GM12878 (cell line): Measurements from ENCODE around the gene IFITM5.

Source experiments
- CTCF ChIP-seq, 3 experiments: IDR thresholded peaks in 2 of 3; conservative IDR thresholded peaks in 1 of 3; 2 replicates each; pipeline ENCODE4 v1.5.1; 2011; ENCODE audit warnings: low read depth in 3 of 3, low read length in 3 of 3, mild to moderate bottlenecking in 3 of 3, control low read depth in 2 of 3, moderate library complexity in 2 of 3, inconsistent platforms in 1 of 3, mixed read lengths in 1 of 3; ENCODE audit not compliant: control insufficient read depth in 2 of 3, insufficient read depth in 1 of 3; ENCODE audit errors: extremely low read depth in 1 of 3
- ESRRA ChIP-seq: IDR thresholded peaks from 2 replicates; pipeline ENCODE4 v1.6.1; 2012; ENCODE audit warnings: mild to moderate bottlenecking, low read length, improper control_type of control experiment
- POLR2AphosphoS5 ChIP-seq: IDR thresholded peaks from 2 replicates; pipeline ENCODE4 v1.6.1; 2011; ENCODE audit warnings: mild to moderate bottlenecking, low read length, inconsistent platforms

GRCh38 chr11:253886-254270 lies 45.4 kb downstream of the IFITM5 start:
- no peak for TF ChIP-seq ESRRA
- no peak for TF ChIP-seq POLR2AphosphoS5
- no peak for TF ChIP-seq CTCF (IDR thresholded peaks at IDR 0.05 in 2 of 3, conservative IDR thresholded peaks at IDR 0.05 in 1 of 3; ENCODE audit: control insufficient read depth in 2 of 3, extremely low read depth in 1 of 3, insufficient read depth in 1 of 3, low read depth in 3 of 3, low read length in 3 of 3)
